Peyer's patch (tissue), 4 donors: ENCODE results near the gene DLL3. TPM values are rescaled to one million over a fixed set of nuclear protein-coding genes. Genes with fewer than 3 reads are reported as not detected.

Experiments used
- DNase-seq, 3 donors: peaks; one replicate each; pipeline ENCODE4 v3.0.0-alpha.2; 2017 to 2019
- H3K27ac ChIP-seq, 4 donors: fragments of 200-600 bp; sonication (generic); one replicate each; pipeline ENCODE4 v1.5.1; 2016 to 2019
- H3K27me3 ChIP-seq, 2 donors: fragments of 200-600 bp; sonication (generic); one replicate each; pipeline ENCODE4 v1.5.1; 2019
- H3K36me3 ChIP-seq, 3 donors: fragments of 200-600 bp; sonication (generic); one replicate each; pipeline ENCODE4 v1.5.1; 2016 to 2019
- H3K4me1 ChIP-seq, 4 donors: fragments of 200-600 bp; sonication (generic); one replicate each; pipeline ENCODE4 v1.5.1; 2016 to 2019
- H3K4me3 ChIP-seq, 4 donors: fragments of 200-600 bp; sonication (generic); 1 replicate in 3 of 4; 2 replicates in 1 of 4; pipeline ENCODE4 v1.5.1; 2016 to 2019; ENCODE audit warnings: mild to moderate bottlenecking in 1 of 4
- H3K9me3 ChIP-seq, 4 donors: fragments of 200-600 bp; sonication (generic); one replicate each; pipeline ENCODE4 v1.5.1; 2016 to 2019; ENCODE audit warnings: mild to moderate bottlenecking in 1 of 4
- CTCF ChIP-seq, 6 experiments: fragments of 450-650 bp in 4 of 6; fragments of 200-600 bp in 2 of 6; sonication (generic) in 1 of 6; IDR thresholded peaks; one replicate each; pipeline ENCODE4 v1.5.1; 2017 to 2019; ENCODE audit warnings: antibody characterized with exemption in 6 of 6, mild to moderate bottlenecking in 3 of 6, moderate library complexity in 1 of 6
- POLR2A ChIP-seq, 2 donors: fragments of 450-650 bp; IDR thresholded peaks; one replicate each; pipeline ENCODE4 v1.5.1; 2017; ENCODE audit warnings: antibody characterized with exemption in 2 of 2, mild to moderate bottlenecking in 2 of 2, moderate library complexity in 2 of 2
- total RNA-seq, 4 donors: library from RNA; depleted of rRNA; stranded (reverse); fragments of >200 nt; gene quantifications; one replicate each; pipeline ENCODE4 v1.1.0, GENCODE V29; 2016

DLL3 gene
- total RNA-seq, 4 donors from 2014 or later: 0.47 to 0.67 TPM; not detected in 2

DNA sequence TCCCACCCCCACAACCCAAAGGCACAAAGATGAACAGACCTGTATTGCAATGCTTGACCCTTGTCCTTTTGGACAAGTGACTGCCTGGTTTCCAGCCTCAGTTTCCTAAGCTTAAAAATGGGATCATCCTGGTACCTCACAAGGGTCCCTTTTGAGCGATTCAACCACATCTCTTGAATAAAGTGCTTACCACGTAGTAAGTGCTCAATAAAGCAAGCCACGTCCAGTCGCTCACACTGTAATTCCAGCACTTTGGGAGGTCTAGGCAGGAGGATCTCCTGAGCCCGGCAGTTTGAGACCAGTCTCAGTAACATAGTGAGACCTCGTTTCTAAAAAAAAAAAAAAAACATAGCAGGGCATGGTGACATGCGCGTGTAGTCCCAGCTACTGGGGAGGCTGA lies 1.2 kb downstream of the DLL3 start:
- DNase-seq: no peak
- H3K36me3 ChIP-seq: no peaks in the 10 kb centered on the region
- TF ChIP-seq CTCF (IDR thresholded peaks at IDR 0.05) (no peak), POLR2A (IDR thresholded peaks at IDR 0.05) (no peak)
- peaks cover 0 to 17% of the 10 kb centered on the region in 2 donors for H3K27me3 ChIP-seq
- H3K9me3 ChIP-seq: no peaks in the 10 kb centered on the region
- H3K4me1 ChIP-seq: peaks cover 0 to 26% (median 15%) of the 10 kb centered on the region in 4 donors
- no peak overlapping the region for H3K4me3 ChIP-seq
- no peak overlapping the region for H3K27ac ChIP-seq

GRCh38 chr19:39500543-39500942 lies 1.8 kb downstream of the DLL3 start:
- TF ChIP-seq CTCF (IDR thresholded peaks at IDR 0.05): no peak
- TF ChIP-seq POLR2A (IDR thresholded peaks at IDR 0.05): no peak
- no peak for DNase-seq
- no peak overlapping the region for H3K27ac ChIP-seq
- no peaks in the 10 kb centered on the region for H3K9me3 ChIP-seq
- H3K36me3 ChIP-seq: no peaks in the 10 kb centered on the region
- H3K4me3 ChIP-seq: no peak overlapping the region
- H3K27me3 ChIP-seq: peaks cover 0 to 17% of the 10 kb centered on the region in 2 donors
- H3K4me1 ChIP-seq: peaks cover 0 to 26% (median 15%) of the 10 kb centered on the region in 4 donors

DNA sequence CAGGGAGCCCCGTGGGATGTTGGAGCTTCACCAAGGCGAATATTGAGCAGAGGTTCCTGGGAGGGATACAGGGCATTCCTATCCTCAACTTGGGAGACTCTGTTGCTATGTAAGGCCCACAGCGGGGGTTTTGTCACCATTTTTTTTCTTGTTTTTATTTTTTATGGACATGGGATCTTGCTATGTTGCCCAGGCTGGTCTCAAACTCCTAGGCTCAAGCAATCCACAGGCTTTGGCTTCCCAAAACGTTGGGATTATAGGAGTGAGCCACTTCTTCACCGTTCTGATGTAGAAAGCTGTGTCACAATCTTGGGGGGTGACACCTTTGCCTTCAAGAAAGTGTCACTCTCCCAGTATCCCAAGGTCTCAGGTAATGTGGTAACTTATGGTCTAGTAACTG lies 2.6 kb downstream of the DLL3 start:
- no peak overlapping the region for H3K4me3 ChIP-seq
- H3K9me3 ChIP-seq: no peaks in the 10 kb centered on the region
- no peak for DNase-seq
- TF ChIP-seq CTCF (IDR thresholded peaks at IDR 0.05) (no peak), POLR2A (IDR thresholded peaks at IDR 0.05) (no peak)
- H3K4me1 ChIP-seq: peaks cover 0 to 26% (median 15%) of the 10 kb centered on the region in 4 donors
- H3K27me3 ChIP-seq: peaks cover 0 to 17% of the 10 kb centered on the region in 2 donors
- no peaks in the 10 kb centered on the region for H3K36me3 ChIP-seq
- H3K27ac ChIP-seq: no peak overlapping the region

GRCh38 chr19:39502640-39503417 lies 4.1 kb downstream of the DLL3 start:
- Histone ChIP-seq H3K9me3 (no peaks in the 10 kb centered on the region), H3K27me3 (peaks cover 0 to 24% of the 10 kb centered on the region in 2 donors), H3K36me3 (no peaks in the 10 kb centered on the region), H3K4me1 (peaks cover 0 to 25% (median 16%) of the 10 kb centered on the region in 4 donors), H3K4me3 (peak overlapping the region in 1 of 4 donors; percentile 9), H3K27ac (no peak overlapping the region)
- DNase-seq: peak; percentile 40 to 76 (median 71)
- TF ChIP-seq CTCF (IDR thresholded peaks at IDR 0.05) (peak; percentile 77 to 94 (median 86)), POLR2A (IDR thresholded peaks at IDR 0.05) (no peak)

DNA sequence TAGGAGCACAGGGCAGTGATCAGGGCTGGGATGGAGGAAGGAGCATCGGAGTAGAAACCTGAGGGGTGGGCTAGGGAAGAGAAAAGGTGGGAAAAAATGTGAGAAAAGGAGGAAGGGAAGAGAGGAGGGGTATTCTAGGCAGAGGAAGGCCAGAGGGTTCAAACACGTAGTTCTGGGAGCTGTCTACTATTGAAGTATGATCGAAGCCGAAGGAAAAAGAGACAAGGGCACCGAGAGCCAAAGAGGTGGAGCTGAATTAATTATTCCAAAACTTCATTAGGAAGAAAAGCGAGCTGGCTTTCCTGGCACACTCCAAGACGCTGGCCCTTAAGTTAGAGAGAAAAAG lies 7.8 kb downstream of the DLL3 start:
- no peak for DNase-seq
- H3K9me3 ChIP-seq: no peaks in the 10 kb centered on the region
- H3K4me1 ChIP-seq: peaks cover 0 to 9% (median 3%) of the 10 kb centered on the region in 4 donors
- H3K4me3 ChIP-seq: peak overlapping the region in 3 of 4 donors; percentile 41 to 53 (median 50)
- peaks cover 0 to 17% of the 10 kb centered on the region in 2 donors for H3K27me3 ChIP-seq
- no peak overlapping the region for H3K27ac ChIP-seq
- no peaks in the 10 kb centered on the region for H3K36me3 ChIP-seq
- no peak for TF ChIP-seq POLR2A (IDR thresholded peaks at IDR 0.05)
- TF ChIP-seq CTCF (IDR thresholded peaks at IDR 0.05): no peak
